ENCODE measurements around the gene DNAI1. TPM values are rescaled to one million over a fixed set of nuclear protein-coding genes. Genes with fewer than 3 reads are reported as not detected.

The DNAI1 gene
- total and polyA plus RNA-seq, 2 of the 4 experiments (the other 2 are of a cell fraction): not detected

DNA sequence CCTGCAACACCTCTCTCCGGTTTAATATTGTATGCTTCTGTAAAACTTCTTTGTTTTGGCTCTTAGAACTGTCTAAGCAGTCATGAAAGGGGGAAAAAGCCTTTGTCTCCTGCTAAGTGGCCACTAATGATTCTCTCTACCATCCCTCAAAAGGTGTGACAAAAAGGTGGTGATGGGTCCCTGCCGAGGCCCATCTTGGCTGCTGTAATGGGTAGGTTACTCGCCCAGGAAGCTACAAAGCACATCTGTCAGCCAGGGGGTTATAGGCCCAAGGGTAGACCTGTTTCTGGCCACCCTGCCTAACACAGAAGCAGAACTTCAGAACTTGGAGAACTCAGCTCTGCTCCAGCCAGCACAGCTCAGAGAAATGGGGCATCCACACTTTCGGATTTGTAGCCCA, 1.9 kb upstream of the DNAI1 start:
- Histone ChIP-seq H3K56ac (ENCODE audit: extremely low read depth, insufficient read depth, low read length) (0 out of 2 replicates have a peak overlapping the region, but pooled peaks have one; percentile 22), H2BK5ac (ENCODE audit: low read depth, low read length, poor library complexity, severe bottlenecking) (peak overlapping the region; percentile 79), H2BK15ac (ENCODE audit: low read depth, low read length) (no peak overlapping the region; the same call in 2 of the 3 replicates), H3K4me3 (ENCODE audit: insufficient read depth, low read depth, low read length) (peak overlapping the region; percentile 70), H2BK120ac (ENCODE audit: low read depth, low read length) (no peak overlapping the region), H3K4ac (ENCODE audit: low read depth, low read length) (peak overlapping the region; percentile 71), H4K5ac (ENCODE audit: low read depth, low read length) (peak overlapping the region; percentile 68), H3K79me1 (ENCODE audit: low read depth in 1 of 2, low read length in 2 of 2) (peaks cover 23 to 64% of the 10 kb centered on the region in 2 experiments), H3K4me1 (ENCODE audit: control insufficient read depth, insufficient read depth, low read length) (peaks cover 5% of the 10 kb centered on the region), H3K9ac (ENCODE audit: low read depth, low read length) (peak overlapping the region; percentile 94), H2BK20ac (ENCODE audit: low read depth, low read length) (no peak overlapping the region), H3K23ac (ENCODE audit: low read depth, low read length) (peak overlapping the region; percentile 10), H4K8ac (ENCODE audit: low read depth in 2 of 2, low read length in 2 of 2) (peak overlapping the region; percentile 68 to 78), H2AK5ac (ENCODE audit: low read depth, low read length) (peak overlapping the region; percentile 88), H3K9me3 (ENCODE audit: control insufficient read depth, insufficient read depth, low read length) (no peaks in the 10 kb centered on the region), H3K9me1 (ENCODE audit: insufficient read depth, low read length) (peaks cover 22% of the 10 kb centered on the region), H2AFZ (replicated peaks; ENCODE audit: low read length, poor library complexity) (peak overlapping the region; percentile 94), H3K27ac (ENCODE audit: insufficient read depth, low read length) (peak overlapping the region; percentile 84), H3K4me2 (ENCODE audit: low read depth, low read length) (peak overlapping the region; percentile 95), H3K18ac (ENCODE audit: low read depth, low read length) (peak overlapping the region; percentile 47; the same call in 1 of the 2 replicates), H4K91ac (ENCODE audit: insufficient read depth, low read depth, low read length) (peak overlapping the region; percentile 25; the same call in 1 of the 2 replicates), H3K36me3 (ENCODE audit: control insufficient read depth, insufficient read depth, low read length) (no peaks in the 10 kb centered on the region), H2AK9ac (replicated peaks; ENCODE audit: low read depth, low read length, poor library complexity) (peak overlapping the region; percentile 78), H3K14ac (replicated peaks; ENCODE audit: low read depth, low read length) (peak overlapping the region; percentile 45), H4K20me1 (ENCODE audit: insufficient read depth, low read length) (peaks cover 51% of the 10 kb centered on the region), H3K27me3 (ENCODE audit: control insufficient read depth, insufficient read depth, low read length) (peaks cover 3% of the 10 kb centered on the region)
- DNase-seq: no peak
- ATAC-seq (ENCODE audit: low read depth): no peak
- intact Hi-C loops (cut with micrococcal nuclease): no loop called here
- in situ Hi-C loops (cut with MboI; ENCODE audit: low sequenced_read_pairs): no loop called here
- ChIA-PET POLR2A (ENCODE audit: unreplicated experiment) (interaction anchor here (1.1 kb wide), 1 partner anchor 12 kb away, joined by 4 read pairs; no protein-coding TSS in a partner anchor), CTCF (interaction anchor here (0.7 kb wide), 1 partner anchor 12 kb away, joined by 3 read pairs; no protein-coding TSS in a partner anchor)
- dilution Hi-C loops (cut with HindIII; ENCODE audit: low sequenced_read_pairs, unreplicated experiment): no loop called here
- no TSS peak for BruUV-seq (replicated peaks)
- TF ChIP-seq RAD21 (IDR thresholded peaks at IDR 0.05; ENCODE audit: low read length) (no peak), FOS (IDR thresholded peaks at IDR 0.05; ENCODE audit: low read depth, low read length) (no peak), MAZ (IDR thresholded peaks at IDR 0.05; ENCODE audit: borderline replicate concordance, low read depth, low read length) (no peak), RCOR1 (IDR thresholded peaks at IDR 0.05; ENCODE audit: insufficient replicate concordance, low read length) (no peak), RFX5 (IDR thresholded peaks at IDR 0.05; ENCODE audit: low read depth, low read length) (no peak), POLR2A (IDR thresholded peaks at IDR 0.05; ENCODE audit: low read depth, low read length) (no peak), NFE2L2 (IDR thresholded peaks at IDR 0.05; ENCODE audit: low read depth, low read length) (no peak), BHLHE40 (IDR thresholded peaks at IDR 0.05; ENCODE audit: low read depth, low read length) (no peak), CTCF (conservative IDR thresholded peaks at IDR 0.05; ENCODE audit: low read depth, low read length) (no peak), CEBPB (IDR thresholded peaks at IDR 0.05; ENCODE audit: low read depth, low read length) (no peak)
- TF ChIP-seq, protein P1, sequence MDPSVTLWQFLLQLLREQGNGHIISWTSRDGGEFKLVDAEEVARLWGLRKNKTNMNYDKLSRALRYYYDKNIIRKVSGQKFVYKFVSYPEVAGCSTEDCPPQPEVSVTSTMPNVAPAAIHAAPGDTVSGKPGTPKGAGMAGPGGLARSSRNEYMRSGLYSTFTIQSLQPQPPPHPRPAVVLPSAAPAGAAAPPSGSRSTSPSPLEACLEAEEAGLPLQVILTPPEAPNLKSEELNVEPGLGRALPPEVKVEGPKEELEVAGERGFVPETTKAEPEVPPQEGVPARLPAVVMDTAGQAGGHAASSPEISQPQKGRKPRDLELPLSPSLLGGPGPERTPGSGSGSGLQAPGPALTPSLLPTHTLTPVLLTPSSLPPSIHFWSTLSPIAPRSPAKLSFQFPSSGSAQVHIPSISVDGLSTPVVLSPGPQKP (IDR thresholded peaks at IDR 0.05; ENCODE audit: borderline replicate concordance, low read depth, low read length): no peak
- WGBS, 2 experiments (ENCODE audit: extremely low coverage in 2 of 2, insufficient read length in 1 of 2): 33% methylated on average over 1 of the region's 4 CpGs; no CpG with 5 or more reads in 1 of the 2 experiments

All from IMR-90 (cell line).